HepG2 (cell line): ENCODE measurements around the gene BRD3. TPM values are rescaled to one million over a fixed set of nuclear protein-coding genes. Genes with fewer than 3 reads are reported as not detected.

ENCODE experiments used
- ATAC-seq: fragments of 200-7000 bp; cut with Tn5 transposase; 3 replicates; pipeline ENCODE4 v1.9.1; 2020; ENCODE audit warnings: mild to moderate bottlenecking, moderate library complexity
- BruUV-seq: library from RNA; stranded (reverse); fragments of 400-500 nt; replicated peaks from 2 replicates; lab custom pipeline; 2021; lab: Mats Ljungman, UMichigan
- CTCF ChIA-PET: fragments of 300-600 bp; formaldehyde crosslinking; extraction: SDS; loops from one replicate; lab custom pipeline; 2021; ENCODE audit warnings: low total read pairs, inconsistent platforms, low intra/inter-chr PET ratio; lab: Yijun Ruan, JAX
- POLR2A ChIA-PET: fragments of 350-600 bp; sonication (Branson Sonifier 250); formaldehyde crosslinking; loops from one replicate; lab custom pipeline; 2020; ENCODE audit warnings: antibody characterized with exemption, inconsistent platforms; lab: Yijun Ruan, JAX
- DNase-seq: peaks from one replicate; pipeline ENCODE4 v3.0.0-alpha.2; 2015; ENCODE audit warnings: low spot score
- FAIRE-seq: peaks from 3 replicates; lab custom pipeline; 2011; peaks lifted over from hg19 to GRCh38; lab: Jason Lieb, UNC
- H2AFZ ChIP-seq: one replicate; pipeline ENCODE4 v1.6.1; 2011; ENCODE audit warnings: low read length, inconsistent platforms
- H3K27ac ChIP-seq: fragments of 300-600 bp; 3 replicates; pipeline ENCODE4 v1.8.0; 2011; ENCODE audit warnings: mixed run types, mild to moderate bottlenecking, mixed read lengths, low read length, inconsistent platforms; ENCODE audit not compliant: insufficient read depth; ENCODE audit errors: extremely low read length
- H3K27me3 ChIP-seq, 2 experiments: fragments of 200-600 bp in 1 of 2; 2 replicates in 1 of 2; 3 replicates in 1 of 2; pipeline versions ENCODE4 v1.6.0 to v1.8.0; 2011; ENCODE audit warnings: low read length in 2 of 2, mild to moderate bottlenecking in 2 of 2, moderate library complexity in 2 of 2, inconsistent platforms in 1 of 2; ENCODE audit not compliant: insufficient read depth in 2 of 2, control insufficient read depth in 1 of 2
- H3K36me3 ChIP-seq, 2 experiments: fragments of 200-600 bp in 1 of 2; replicated peaks in 1 of 2; 2 replicates in 1 of 2; 3 replicates in 1 of 2; pipeline versions ENCODE4 v1.5.1 to v1.8.0; 2011; ENCODE audit warnings: low read length in 2 of 2, inconsistent platforms in 1 of 2; ENCODE audit not compliant: insufficient read depth in 2 of 2, control insufficient read depth in 1 of 2
- H3K4me1 ChIP-seq: 2 replicates; pipeline ENCODE4 v1.5.1; 2012; ENCODE audit warnings: low read length, inconsistent platforms; ENCODE audit not compliant: insufficient read depth
- H3K4me2 ChIP-seq: 2 replicates; pipeline ENCODE4 v1.6.0; 2011; ENCODE audit warnings: low read depth, low read length, inconsistent platforms
- H3K4me3 ChIP-seq, 3 experiments: fragments of 200-600 bp in 1 of 3; sonication (generic), shearing (Covaris generic) in 1 of 3; replicated peaks in 1 of 3; 2 replicates each; pipeline ENCODE4 v1.5.1; 2011 to 2016; ENCODE audit warnings: low read length in 3 of 3, inconsistent platforms in 2 of 3, low read depth in 2 of 3, mild to moderate bottlenecking in 2 of 3, control low read depth in 1 of 3, mixed read lengths in 1 of 3; ENCODE audit not compliant: insufficient read depth in 1 of 3
- H3K79me2 ChIP-seq: one replicate; pipeline ENCODE4 v1.6.1; 2011; ENCODE audit warnings: low read length, inconsistent platforms; ENCODE audit not compliant: insufficient read depth
- H3K9ac ChIP-seq: 2 replicates; pipeline ENCODE4 v1.6.0; 2011; ENCODE audit warnings: mild to moderate bottlenecking, low read depth, low read length, inconsistent platforms; ENCODE audit not compliant: insufficient read depth
- H3K9me3 ChIP-seq: 2 replicates; pipeline ENCODE4 v1.5.1; 2012; ENCODE audit warnings: mild to moderate bottlenecking, low read length
- H4K20me1 ChIP-seq: 2 replicates; pipeline ENCODE4 v1.6.0; 2011; ENCODE audit warnings: inconsistent platforms, mild to moderate bottlenecking, low read length, moderate library complexity; ENCODE audit not compliant: insufficient read depth
- CCDC6 ChIP-seq: sonication (generic); formaldehyde crosslinking; IDR thresholded peaks from 2 replicates; pipeline ENCODE4 v1.8.1; 2022; ENCODE audit warnings: mild to moderate bottlenecking, missing genetic modification reagents, moderate library complexity
- CREB1 ChIP-seq, 2 experiments: fragments of 450-650 bp in 1 of 2; IDR thresholded peaks; 2 replicates each; pipeline ENCODE4 v1.6.1; 2016 to 2017; ENCODE audit warnings: control low read depth in 1 of 2, mild to moderate bottlenecking in 1 of 2, missing compliant biosample characterization in 1 of 2, missing genetic modification characterization in 1 of 2
- GLI4 ChIP-seq: sonication (generic); formaldehyde crosslinking; IDR thresholded peaks from 2 replicates; pipeline ENCODE4 v1.5.1; 2020; ENCODE audit warnings: missing genetic modification reagents, mild to moderate bottlenecking, moderate library complexity, borderline replicate concordance
- HNRNPL ChIP-seq: fragments of 200-400 bp; formaldehyde crosslinking; IDR thresholded peaks from 2 replicates; pipeline ENCODE4 v1.6.1; 2017; ENCODE audit warnings: mild to moderate bottlenecking, low read depth, low read length
- POGZ ChIP-seq: sonication (generic); formaldehyde crosslinking; IDR thresholded peaks from 2 replicates; pipeline ENCODE4 v1.4.0; 2020; ENCODE audit warnings: mild to moderate bottlenecking, missing genetic modification reagents
- RBFOX2 ChIP-seq: fragments of 200-400 bp; formaldehyde crosslinking; IDR thresholded peaks from 2 replicates; pipeline ENCODE4 v1.6.1; 2017; ENCODE audit warnings: low read depth, mild to moderate bottlenecking, low read length
- ZNF746 ChIP-seq: sonication (generic); formaldehyde crosslinking; IDR thresholded peaks from 2 replicates; pipeline ENCODE4 v1.8.0; 2022; ENCODE audit warnings: mild to moderate bottlenecking, missing genetic modification reagents
- WGBS: methylation state at CpG from one replicate; pipeline ENCODE4 v1.1.6; 2017; ENCODE audit warnings: low lambda C conversion rate; 5-methylcytosine and 5-hydroxymethylcytosine counted together
- in situ Hi-C: cut with HindIII; loops from 2 replicates; pipeline ENCODE4 v1.10.0; 2017; ENCODE audit warnings: low pct_unique_long_range_greater_than_20kb; ENCODE audit not compliant: extremely low pct_ligation_motif_present
- intact Hi-C: fragments of 100-400 bp; cut with micrococcal nuclease; formaldehyde crosslinking; loops from one replicate; pipeline ENCODE4 v1.10.0; 2022; ENCODE audit not compliant: unreplicated experiment
- polyA plus RNA-seq, 8 experiments: library from polyadenylated mRNA; depleted of rRNA in 3 of 8; stranded (reverse) in 7 of 8; unstranded in 1 of 8; fragments of >200 nt; fragmentation: Illumina TruSeq in 4 of 8; extraction: Trizol in 4 of 8; gene quantifications; 2 replicates each; pipeline versions ENCODE4 v1.2.1 to v1.2.3, GENCODE V29; 2011 to 2016; ENCODE audit warnings: low read depth in 4 of 8, missing spikeins in 1 of 8, mixed read lengths in 1 of 8; ENCODE audit not compliant: insufficient read depth in 1 of 8
- total RNA-seq, 5 experiments: library from RNA; depleted of rRNA; stranded (reverse); fragments of >200 nt; fragmentation: Illumina TruSeq; extraction: Trizol; gene quantifications; 2 replicates each; pipeline ENCODE4 v1.2.3, GENCODE V29; 2016; ENCODE audit warnings: low read depth in 1 of 5

BRD3 gene
- total and polyA plus RNA-seq, 2 of the 13 experiments (the other 11 are each of a cell fraction or from before 2014, with no cell fraction given) = 5.9 to 12.9 TPM

- in situ Hi-C loops (no loop called here), intact Hi-C loops (no loop called here)
- 97% methylated on average over 4 of the region's 7 CpGs for WGBS
- Histone ChIP-seq H3K9ac (peak overlapping the region; percentile 47; the same call in 1 of the 2 replicates), H3K4me3 (peak overlapping the region in 1 of 3 experiments; percentile 8; a peak in 1 of 6 replicates), H4K20me1 (peaks cover 23% of the 10 kb centered on the region; the same call in 1 of the 2 replicates), H3K79me2 (peaks cover 97% of the 10 kb centered on the region), H3K27ac (peak overlapping the region; percentile 75), H3K27me3 (no peaks in the 10 kb centered on the region), H2AFZ (no peak overlapping the region), H3K9me3 (no peaks in the 10 kb centered on the region), H3K4me2 (peak overlapping the region; percentile 55), H3K4me1 (peaks cover 80% of the 10 kb centered on the region), H3K36me3 (peaks cover 2 to 7% of the 10 kb centered on the region in 2 experiments; a peak in 2 of 5 replicates)
- DNase-seq (no peak), FAIRE-seq (no peak), ATAC-seq (no peak; the same call in 2 of the 3 replicates)
- ChIA-PET POLR2A (interaction anchor here (1.5 kb wide), 1 partner anchor 15 kb away, joined by 5 read pairs; no protein-coding TSS in a partner anchor), CTCF (no interaction called here)
- no peak for TF ChIP-seq RBFOX2
- 0 out of 2 replicates have a peak, but pooled peaks have one; percentile 7 for TF ChIP-seq POGZ
- TF ChIP-seq HNRNPL = 0 out of 2 replicates have a peak, but pooled peaks have one; percentile 56
- peak; percentile 5; the same call in 1 of the 2 replicates for TF ChIP-seq CCDC6 (CRISPR knock-in tag)
- TF ChIP-seq CREB1 (IDR thresholded peaks at IDR 0.05) = no peak
- TF ChIP-seq CREB1 (CRISPR knock-in tag; IDR thresholded peaks at IDR 0.05) = no peak
- TF ChIP-seq ZNF746 = no peak
- TF ChIP-seq GLI4 = 0 out of 2 replicates have a peak, but pooled peaks have one; percentile 23
- BruUV-seq = no TSS peak
These were observed 9.1 kb downstream of the BRD3 start for GRCh38 chr9:134058716-134059115.
